Posterior cingulate gyrus (tissue), 11 donors: ENCODE measurements around the gene SLC22A17.
A peak's percentile ranks its signal among the peaks of the same experiment; 100 is the strongest.

Experiments used
- DNase-seq, 10 donors: peaks; one replicate each; pipeline versions ENCODE4 v3.0.0 to v3.0.0-alpha.2; 2020 to 2021; ENCODE audit warnings: mixed read lengths in 3 of 10
- intact Hi-C: fragments of 100-400 bp; cut with DNase I; formaldehyde crosslinking; loops from one replicate; pipeline ENCODE4 v1.15.1; 2023

SLC22A17 gene

DNA sequence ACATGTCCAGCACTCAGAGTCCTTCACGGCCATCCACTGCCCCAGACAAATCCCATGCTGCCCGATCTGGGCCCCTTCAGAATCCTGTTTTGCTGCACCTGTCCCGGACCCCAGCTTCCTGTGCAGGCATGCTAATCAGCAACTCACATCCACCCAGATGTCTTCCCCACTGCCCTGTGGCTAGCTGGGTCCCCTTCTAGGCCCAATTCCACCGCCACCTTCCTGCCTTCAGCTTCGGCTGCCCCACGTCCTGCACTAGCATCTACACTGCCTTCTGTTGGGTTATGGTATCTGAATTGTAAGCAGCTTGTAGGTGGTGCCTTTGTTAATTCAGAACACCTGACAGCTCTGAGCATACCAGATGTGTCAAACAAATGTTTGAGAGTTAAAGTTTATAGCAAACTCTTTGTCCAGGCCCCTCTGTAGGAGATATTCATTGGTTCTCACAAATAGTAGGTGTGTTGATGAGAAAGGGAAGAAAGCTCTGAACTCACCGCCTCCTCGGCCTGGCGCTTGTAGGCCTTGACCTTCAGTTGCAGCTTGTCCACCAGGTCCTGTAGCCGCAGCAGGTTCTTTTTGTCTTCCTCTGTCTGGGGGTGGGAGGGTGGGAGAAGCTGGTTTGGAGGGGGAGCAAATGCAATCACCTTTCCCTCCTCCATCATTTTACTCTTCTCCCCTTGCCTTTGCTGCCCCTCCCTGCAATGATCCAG, 30.2 kb upstream of the SLC22A17 start:
- DNase-seq = peak in 2 of 10 donors; percentile 53 to 54
- intact Hi-C loops = loop anchor here (5.0 kb wide), 1 partner anchor 84 kb away; the partner anchor contains the start of gene NGDN

- peak in 2 of 10 donors; percentile 43 to 62 for DNase-seq
- intact Hi-C loops = loop anchor here (5.0 kb wide), 1 partner anchor 85 kb away; the partner anchor contains the start of gene NGDN
Measured at GRCh38 chr14:23382276-23382675, 29.6 kb upstream of the SLC22A17 start.

DNA sequence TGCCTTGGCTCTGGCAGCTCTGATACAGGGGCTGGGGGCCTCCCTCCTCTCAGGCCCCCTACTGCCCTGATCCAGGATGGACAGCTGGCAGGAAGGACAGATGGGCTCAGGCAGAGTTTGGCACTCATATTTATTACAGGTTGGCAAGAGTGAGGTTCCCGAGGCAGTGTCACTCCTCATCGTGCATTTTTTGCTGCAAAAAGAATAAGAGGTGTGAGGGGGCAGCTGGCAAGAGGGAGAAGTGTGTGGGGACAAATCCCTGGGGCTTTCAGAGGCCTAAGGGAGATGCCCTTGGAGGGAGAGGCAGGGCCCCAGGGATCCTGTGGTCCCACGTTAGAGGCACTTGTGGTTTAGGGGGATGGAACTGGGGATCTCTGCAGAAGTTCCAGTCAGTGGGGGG, 29.2 kb upstream of the SLC22A17 start:
- intact Hi-C loops = loop anchor here (5.0 kb wide), 1 partner anchor 85 kb away; the partner anchor contains the start of gene NGDN
- peak in 2 of 10 donors; percentile 9 to 39 for DNase-seq

GRCh38 chr14:23380976-23381375, 28.3 kb upstream of the SLC22A17 start:
- peak in 1 of 10 donors; percentile 74 for DNase-seq

GRCh38 chr14:23380197-23380914, 27.7 kb upstream of the SLC22A17 start:
- intact Hi-C loops = loop anchor here (1.0 to 5.0 kb wide), 2 partner anchors 52 to 87 kb away; partner anchors contain the start of gene NGDN
- peak in 2 of 10 donors; percentile 45 to 89 for DNase-seq

More at GRCh38 chr14:23380976-23381375, 28.3 kb upstream of the SLC22A17 start:
- intact Hi-C loops = loop anchor here (1.0 to 5.0 kb wide), 2 partner anchors 53 to 86 kb away; partner anchors contain the start of gene NGDN

- DNase-seq = peak in 4 of 10 donors; percentile 43 to 91 (median 64)
- intact Hi-C loops = loop anchor here (1.0 to 5.0 kb wide), 3 partner anchors 19 to 88 kb away; partner anchors contain the start of gene NGDN
Measured at GRCh38 chr14:23379366-23380196, 26.9 kb upstream of the SLC22A17 start.

GRCh38 chr14:23378612-23379220, 26.0 kb upstream of the SLC22A17 start:
- intact Hi-C loops = loop anchor here (2.0 kb wide), 1 partner anchor 18 kb away; no protein-coding TSS in a partner anchor
- peak in 1 of 10 donors; percentile 82 for DNase-seq

GRCh38 chr14:23377573-23378563, 25.2 kb upstream of the SLC22A17 start:
- intact Hi-C loops = loop anchor here (2.0 kb wide), 2 partner anchors 17 to 57 kb away; partner anchors contain the start of gene PABPN1
- DNase-seq = peak in 1 of 10 donors; percentile 76

GRCh38 chr14:23377198-23377550, 24.5 kb upstream of the SLC22A17 start:
- intact Hi-C loops = loop anchor here (2.0 kb wide), 1 partner anchor 56 kb away; the partner anchor contains the start of gene PABPN1
- no peak for DNase-seq

DNA sequence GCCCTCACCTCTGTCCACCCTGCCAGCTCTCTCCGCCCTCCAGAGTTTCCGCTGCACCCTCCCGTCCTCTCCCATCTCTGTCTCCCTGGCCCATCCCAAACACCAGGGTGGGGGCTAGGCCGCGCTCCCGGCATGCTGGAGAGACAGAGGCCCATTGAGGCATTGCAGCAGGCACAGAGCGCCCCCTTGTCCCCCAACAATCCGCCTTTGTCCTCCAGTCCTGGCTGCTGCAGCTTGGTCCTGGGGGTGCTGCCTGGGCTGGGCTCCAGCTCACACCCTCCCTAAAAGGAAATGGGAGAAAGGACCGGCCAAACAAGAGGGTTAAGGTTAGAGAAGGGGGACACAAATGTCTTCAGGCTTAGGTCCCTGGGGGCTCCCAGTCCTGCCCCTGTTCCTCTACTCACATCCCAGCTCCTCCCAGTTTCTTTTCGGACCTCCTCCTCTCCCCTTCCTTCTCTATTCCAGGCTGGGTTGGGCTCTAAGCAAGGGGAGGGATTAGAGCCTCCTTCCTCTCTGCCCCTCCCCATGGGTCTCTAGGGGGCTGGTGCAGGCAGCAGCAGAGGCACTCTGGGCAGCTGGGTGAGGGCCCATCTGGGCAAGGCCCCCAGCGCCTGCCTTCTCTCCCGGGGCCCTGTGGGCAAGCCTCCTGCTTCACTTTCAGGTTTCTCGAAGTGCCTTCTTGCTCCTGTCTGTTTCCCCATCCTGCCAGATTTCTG, 24.0 kb upstream of the SLC22A17 start, which contains the start of gene CMTM5:
CMTM5 (plus strand) TSS at position 565 of the 716 bp plus-strand sequence. CDS start 206 bp downstream, outside the sequence.
- DNase-seq = peak; percentile 87 to 99 (median 94)
- intact Hi-C loops = loop anchor here (1.0 to 2.0 kb wide), 2 partner anchors 10 to 56 kb away; partner anchors contain the start of gene PABPN1

- DNase-seq = peak in 2 of 10 donors; percentile 47 to 80
- intact Hi-C loops = loop anchor here (1.0 to 2.0 kb wide), 2 partner anchors 9 to 55 kb away; partner anchors contain the start of gene PABPN1
Measured at GRCh38 chr14:23375527-23376251, 23.0 kb upstream of the SLC22A17 start.

- intact Hi-C loops = no loop called here
- peak in 2 of 10 donors; percentile 13 to 78 for DNase-seq
Measured at GRCh38 chr14:23373041-23373440, 20.4 kb upstream of the SLC22A17 start.

GRCh38 chr14:23372509-23372908, 19.8 kb upstream of the SLC22A17 start, which contains the start of gene IL25:
IL25 (plus strand) TSS chr14:23372809.
- DNase-seq = no peak
- intact Hi-C loops = no loop called here

- DNase-seq = peak in 1 of 10 donors; percentile 44
- intact Hi-C loops = no loop called here
Measured at GRCh38 chr14:23371865-23372264, 19.2 kb upstream of the SLC22A17 start.

GRCh38 chr14:23370221-23370620, 17.5 kb upstream of the SLC22A17 start:
- intact Hi-C loops = no loop called here
- DNase-seq = peak in 2 of 10 donors; percentile 10 to 11

DNA sequence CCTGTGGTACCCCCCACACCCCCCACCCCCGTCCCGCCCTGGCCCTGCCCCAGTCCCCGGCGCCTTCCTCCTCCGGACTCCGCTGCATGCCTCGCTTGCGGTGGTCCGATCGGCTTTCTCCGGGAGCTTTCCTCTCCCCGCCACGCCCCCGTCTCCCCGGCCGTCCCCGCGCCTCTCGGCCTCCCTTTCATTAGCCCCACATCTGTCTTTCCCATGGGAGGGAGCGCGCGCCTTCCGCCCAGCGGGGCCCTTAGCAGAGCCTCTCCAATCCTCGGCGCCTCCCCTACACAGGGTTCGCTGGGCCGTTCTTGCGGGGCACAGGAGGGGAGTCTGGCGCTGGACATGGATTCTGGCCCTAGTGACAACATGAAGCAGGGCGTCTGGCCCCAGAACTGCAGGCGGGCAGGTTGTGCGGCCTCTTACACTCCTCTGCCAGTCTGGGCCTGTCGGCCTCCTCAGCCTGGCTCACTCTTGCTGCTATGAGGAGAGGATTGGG, 13.8 kb upstream of the SLC22A17 start:
- DNase-seq = peak; percentile 53 to 95 (median 70)
- intact Hi-C loops = loop anchor here (1.0 kb wide), 1 partner anchor 10 kb away; no protein-coding TSS in a partner anchor
